Smooth muscle cell (in vitro differentiated cells): ENCODE data around the gene DMRTB1. TPM values are rescaled to one million over a fixed set of nuclear protein-coding genes. Genes with fewer than 3 reads are reported as not detected.

Experiments
- DNase-seq: peaks from one replicate; lab custom pipeline; 2025; ENCODE audit not compliant: unreplicated experiment; lab: John Stamatoyannopoulos, UW
- H2AFZ ChIP-seq: fragments of 200-600 bp; sonication (generic); 2 replicates; pipeline ENCODE4 v1.6.0; 2016; ENCODE audit warnings: antibody characterized with exemption, low read depth, mild to moderate bottlenecking
- H3F3A ChIP-seq: fragments of 200-600 bp; sonication (generic); 2 replicates; pipeline ENCODE4 v1.6.0; 2017; ENCODE audit warnings: antibody characterized with exemption, low read depth
- H3K27ac ChIP-seq: fragments of 200-600 bp; sonication (generic); 2 replicates; pipeline ENCODE4 v1.5.1; 2016; ENCODE audit warnings: low read depth, mild to moderate bottlenecking
- H3K27me3 ChIP-seq: fragments of 200-600 bp; sonication (generic); 2 replicates; pipeline ENCODE4 v1.6.1; 2016; ENCODE audit warnings: low read depth, mild to moderate bottlenecking
- H3K36me3 ChIP-seq: fragments of 200-600 bp; sonication (generic); 2 replicates; pipeline ENCODE4 v1.5.1; 2016; ENCODE audit warnings: low read depth
- H3K4me1 ChIP-seq: fragments of 200-600 bp; sonication (generic); 2 replicates; pipeline ENCODE4 v1.5.1; 2016; ENCODE audit warnings: low read depth
- H3K4me2 ChIP-seq: fragments of 200-600 bp; sonication (generic); 2 replicates; pipeline ENCODE4 v1.6.0; 2016; ENCODE audit warnings: mild to moderate bottlenecking
- H3K4me3 ChIP-seq: fragments of 200-600 bp; sonication (generic); 2 replicates; pipeline ENCODE4 v1.5.1; 2016; ENCODE audit warnings: mild to moderate bottlenecking
- H3K79me2 ChIP-seq: fragments of 200-600 bp; sonication (generic); 2 replicates; pipeline ENCODE4 v1.6.0; 2016; ENCODE audit warnings: low read depth, mild to moderate bottlenecking
- H3K9ac ChIP-seq: fragments of 200-600 bp; sonication (generic); 2 replicates; pipeline ENCODE4 v1.6.0; 2016; ENCODE audit warnings: low read depth
- H3K9me3 ChIP-seq: fragments of 200-600 bp; sonication (generic); replicated peaks from 2 replicates; pipeline ENCODE4 v1.5.1; 2016; ENCODE audit warnings: low read depth
- H4K20me1 ChIP-seq: fragments of 200-600 bp; sonication (generic); 2 replicates; pipeline ENCODE4 v1.6.0; 2016; ENCODE audit warnings: low read depth
- CTCF ChIP-seq: fragments of 200-600 bp; sonication (generic); IDR thresholded peaks from 2 replicates; pipeline ENCODE4 v1.5.1; 2017; ENCODE audit warnings: borderline replicate concordance, mild to moderate bottlenecking, antibody characterized with exemption; ENCODE audit not compliant: insufficient read depth, poor library complexity, severe bottlenecking
- WGBS: methylation state at CpG from one replicate; pipeline ENCODE4 v1.1.7; 2016; ENCODE audit warnings: low lambda C conversion rate; 5-methylcytosine and 5-hydroxymethylcytosine counted together
- polyA plus RNA-seq: library from polyadenylated mRNA; unstranded; fragments of >200 nt; fragmentation: Nextera tagmentation; extraction: Ambion mirVana; gene quantifications from 2 replicates; pipeline ENCODE4 v1.2.1, GENCODE V29; 2016
- total RNA-seq: library from RNA; depleted of rRNA; stranded (reverse); fragments of >200 nt; gene quantifications from 2 replicates; pipeline ENCODE4 v1.2.3, GENCODE V29; 2014

DMRTB1 gene
- total and polyA plus RNA-seq, 2 experiments from 2014 or later, result not detected

GRCh38 chr1:53442299-53442698 lies 16.9 kb upstream of the DMRTB1 start:
- Histone ChIP-seq H3K27ac (no peak overlapping the region), H3K9ac (no peak overlapping the region), H3K4me3 (no peak overlapping the region), H2AFZ (no peak overlapping the region), H3K36me3 (no peaks in the 10 kb centered on the region), H3K4me1 (peaks cover 10% of the 10 kb centered on the region), H3F3A (no peaks in the 10 kb centered on the region), H3K9me3 (no peaks in the 10 kb centered on the region), H3K27me3 (no peaks in the 10 kb centered on the region), H4K20me1 (no peaks in the 10 kb centered on the region), H3K79me2 (no peaks in the 10 kb centered on the region), H3K4me2 (no peak overlapping the region)
- DNase-seq, result no peak
- WGBS, result 15% methylated on average over 2 of the region's 2 CpGs
- TF ChIP-seq CTCF, result no peak

- peaks cover 29% of the 10 kb centered on the region for H3K4me1 ChIP-seq
- DNase-seq, result no peak
- no peak overlapping the region for H2AFZ ChIP-seq
- no peak overlapping the region for H3K9ac ChIP-seq
- H3K79me2 ChIP-seq, result no peaks in the 10 kb centered on the region
- no peak for TF ChIP-seq CTCF
- H3K4me3 ChIP-seq, result no peak overlapping the region
- WGBS, result 89% methylated on average over 2 of the region's 2 CpGs
- no peaks in the 10 kb centered on the region for H3K27me3 ChIP-seq
- no peaks in the 10 kb centered on the region for H3K9me3 ChIP-seq
- peaks cover 3% of the 10 kb centered on the region for H3F3A ChIP-seq
- H3K27ac ChIP-seq, result no peak overlapping the region
- H4K20me1 ChIP-seq, result no peaks in the 10 kb centered on the region
- no peak overlapping the region for H3K4me2 ChIP-seq
- H3K36me3 ChIP-seq, result no peaks in the 10 kb centered on the region
Measured at GRCh38 chr1:53446051-53446450, 13.1 kb upstream of the DMRTB1 start.

- Histone ChIP-seq H3K27ac (no peak overlapping the region), H2AFZ (no peak overlapping the region), H3F3A (peaks cover 3% of the 10 kb centered on the region), H3K27me3 (no peaks in the 10 kb centered on the region), H3K4me3 (no peak overlapping the region), H3K4me1 (peaks cover 18% of the 10 kb centered on the region), H3K36me3 (no peaks in the 10 kb centered on the region), H3K9ac (no peak overlapping the region), H4K20me1 (no peaks in the 10 kb centered on the region), H3K79me2 (no peaks in the 10 kb centered on the region), H3K9me3 (no peaks in the 10 kb centered on the region), H3K4me2 (no peak overlapping the region)
- no peak for TF ChIP-seq CTCF
- WGBS, result 96% methylated on average over 4 of the region's 4 CpGs
- DNase-seq, result no peak
Measured at GRCh38 chr1:53447413-53447812, 11.8 kb upstream of the DMRTB1 start.

GRCh38 chr1:53448241-53448841 lies 10.9 kb upstream of the DMRTB1 start:
- TF ChIP-seq CTCF, result no peak
- Histone ChIP-seq H3K36me3 (no peaks in the 10 kb centered on the region), H3K4me2 (peak overlapping the region; percentile 64), H3K9me3 (no peaks in the 10 kb centered on the region), H3K27me3 (no peaks in the 10 kb centered on the region), H3K4me1 (peaks cover 18% of the 10 kb centered on the region), H3F3A (peaks cover 3% of the 10 kb centered on the region), H3K79me2 (no peaks in the 10 kb centered on the region), H3K4me3 (no peak overlapping the region), H3K27ac (peak overlapping the region; percentile 5), H4K20me1 (no peaks in the 10 kb centered on the region), H2AFZ (no peak overlapping the region), H3K9ac (no peak overlapping the region)
- DNase-seq, result no peak
- WGBS, result 53% methylated on average over 2 of the region's 2 CpGs
